OCI-M2 (cell line): Measurements from ENCODE around the gene LRGUK.

ENCODE experiments used
- DNase-seq: peaks from one replicate; lab custom pipeline; 2025; ENCODE audit not compliant: unreplicated experiment; lab: John Stamatoyannopoulos, UW

LRGUK gene

GRCh38 chr7:134182078-134182477 lies 54.9 kb downstream of the LRGUK start:
- DNase-seq = no peak

GRCh38 chr7:134184767-134185166 lies 57.6 kb downstream of the LRGUK start:
- DNase-seq = no peak

GRCh38 chr7:134186027-134186426 lies 58.9 kb downstream of the LRGUK start:
- DNase-seq = no peak

GRCh38 chr7:134186801-134187200 lies 59.7 kb downstream of the LRGUK start:
- DNase-seq = no peak

DNA sequence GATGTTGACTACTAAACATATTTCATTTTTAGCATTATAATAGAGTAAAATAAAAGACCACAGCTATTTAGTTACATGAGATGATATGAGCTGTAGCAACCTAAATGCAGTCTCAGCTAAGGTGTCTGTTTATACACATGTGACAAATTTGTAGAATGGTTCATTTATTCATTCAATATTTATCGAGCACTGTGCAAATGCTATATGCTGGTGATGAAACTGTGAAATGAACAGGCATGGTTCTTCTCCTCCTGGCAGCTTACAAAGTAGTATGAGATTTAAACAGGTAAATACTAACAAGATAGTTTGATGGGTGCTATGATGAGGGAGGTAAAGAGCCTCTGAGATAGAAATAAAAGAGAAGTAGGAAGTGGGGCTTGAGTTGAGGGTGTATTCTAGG lies 60.8 kb downstream of the LRGUK start:
- DNase-seq = no peak

GRCh38 chr7:134188311-134188710 lies 61.2 kb downstream of the LRGUK start:
- no peak for DNase-seq

DNA sequence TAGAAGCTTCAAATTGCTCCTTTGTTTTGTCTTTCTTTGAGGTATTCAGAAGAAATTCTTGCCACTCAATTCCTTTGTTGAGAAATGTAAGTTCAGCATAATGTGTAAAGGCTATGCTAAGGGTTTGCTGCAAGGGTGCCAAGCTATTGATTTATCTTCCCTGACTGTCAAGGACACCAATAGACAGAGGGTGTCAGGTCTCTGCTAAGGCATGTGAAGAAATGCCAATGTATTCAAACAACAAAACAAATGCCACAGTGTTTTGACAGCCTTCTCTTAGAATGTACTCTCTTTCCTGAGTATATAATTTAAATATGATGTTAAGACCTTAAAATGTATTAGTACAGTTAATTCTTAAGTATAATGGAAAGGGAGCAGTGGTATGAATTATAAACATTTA lies 62.4 kb downstream of the LRGUK start:
- DNase-seq = no peak

DNA sequence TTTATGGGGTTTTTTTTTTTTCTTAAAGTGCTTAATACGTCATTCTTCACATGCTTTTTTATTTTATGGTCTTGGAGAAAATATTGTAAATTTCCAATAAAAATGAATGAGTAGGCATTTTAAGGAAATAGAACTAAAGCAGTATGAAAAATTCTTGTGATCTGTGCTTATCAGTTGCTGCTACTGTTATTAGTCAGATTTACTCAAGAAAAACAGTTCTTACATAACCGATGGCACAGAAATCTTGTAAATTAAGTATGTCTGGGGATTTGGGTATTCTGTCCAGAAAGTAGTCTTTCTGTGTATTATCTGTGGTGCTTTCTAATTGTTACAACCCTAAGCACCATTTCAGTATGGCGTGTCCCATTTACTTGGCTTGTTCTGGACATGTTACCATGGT lies 64.7 kb downstream of the LRGUK start:
- no peak for DNase-seq

DNA sequence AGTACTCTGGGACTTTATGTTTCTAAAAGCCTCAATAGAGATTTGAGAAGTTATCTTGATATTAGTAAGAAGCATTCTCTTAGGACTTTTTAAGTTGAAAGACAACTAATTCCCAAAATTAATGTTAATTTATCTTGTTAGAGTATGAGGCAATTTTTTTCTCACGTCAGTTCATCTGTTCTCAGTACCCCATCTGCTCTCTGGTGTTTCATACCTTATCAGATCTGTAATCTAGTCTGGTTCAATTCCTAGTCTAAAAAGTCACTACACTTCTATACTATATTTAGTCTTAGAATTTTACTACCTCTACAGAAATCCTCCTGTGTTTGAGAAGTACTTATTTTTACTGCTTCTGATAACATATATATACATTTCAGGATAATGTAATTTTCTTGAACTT lies 66.1 kb downstream of the LRGUK start:
- DNase-seq = no peak

- DNase-seq = no peak
Measured at GRCh38 chr7:134195252-134195651, 68.1 kb downstream of the LRGUK start.

DNA sequence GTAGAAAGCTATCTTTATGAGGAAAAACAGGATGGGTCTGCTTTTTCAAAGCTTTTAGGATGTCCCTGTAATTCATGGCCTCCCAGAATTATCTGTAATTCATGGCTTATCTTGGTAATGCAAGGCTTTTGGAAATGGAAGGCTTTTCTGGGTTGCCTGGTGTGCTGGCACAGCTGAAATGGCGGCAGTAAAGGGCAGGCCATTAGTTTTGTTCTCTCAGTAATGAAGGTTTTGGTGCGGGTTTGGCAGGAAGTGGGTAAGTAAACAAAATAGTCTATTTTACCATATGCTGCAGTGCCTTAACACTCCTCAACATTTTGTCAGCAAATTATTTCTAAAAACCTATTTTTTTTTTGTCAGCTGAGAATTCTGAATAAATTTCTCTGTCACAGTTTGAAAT lies 69.3 kb downstream of the LRGUK start:
- DNase-seq = no peak

DNA sequence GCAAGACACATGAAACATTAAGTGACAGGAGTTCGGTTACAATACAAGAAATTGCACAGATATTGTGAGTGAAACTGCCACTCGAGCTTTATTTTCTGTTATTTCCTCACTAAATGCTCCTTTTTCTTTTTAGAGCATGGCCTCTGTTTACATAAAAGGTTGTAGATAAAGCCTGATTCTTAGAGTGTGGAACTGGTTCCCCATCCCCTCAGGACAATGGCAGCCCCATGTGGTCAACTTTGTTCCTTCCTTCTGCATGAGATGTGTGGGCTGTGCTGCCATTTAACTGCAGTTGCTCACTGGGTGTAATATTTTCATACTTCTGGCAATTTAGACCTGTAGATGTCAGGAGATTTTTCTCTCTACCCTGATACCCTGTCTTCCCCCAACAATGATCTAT lies 70.2 kb downstream of the LRGUK start:
- DNase-seq = no peak

DNA sequence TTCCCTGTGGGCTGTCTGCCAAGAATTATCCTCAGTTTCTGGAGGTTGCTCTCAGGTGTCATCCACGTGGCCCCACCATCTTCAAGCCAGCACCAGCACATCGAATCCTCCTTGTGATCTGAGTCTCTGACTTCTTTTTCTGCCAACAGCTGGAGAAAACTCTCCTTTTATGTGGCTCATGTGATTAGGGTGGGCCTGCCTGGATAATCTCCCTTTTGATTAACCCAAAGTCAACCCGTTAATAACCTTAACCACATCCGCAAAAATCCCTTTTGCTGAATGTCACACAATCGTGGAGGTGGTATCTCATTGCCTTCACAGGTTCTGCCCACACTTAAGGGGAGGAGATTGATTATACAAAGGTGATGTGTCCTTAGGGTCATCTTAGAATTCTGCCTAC lies 73.8 kb downstream of the LRGUK start:
- no peak for DNase-seq

DNA sequence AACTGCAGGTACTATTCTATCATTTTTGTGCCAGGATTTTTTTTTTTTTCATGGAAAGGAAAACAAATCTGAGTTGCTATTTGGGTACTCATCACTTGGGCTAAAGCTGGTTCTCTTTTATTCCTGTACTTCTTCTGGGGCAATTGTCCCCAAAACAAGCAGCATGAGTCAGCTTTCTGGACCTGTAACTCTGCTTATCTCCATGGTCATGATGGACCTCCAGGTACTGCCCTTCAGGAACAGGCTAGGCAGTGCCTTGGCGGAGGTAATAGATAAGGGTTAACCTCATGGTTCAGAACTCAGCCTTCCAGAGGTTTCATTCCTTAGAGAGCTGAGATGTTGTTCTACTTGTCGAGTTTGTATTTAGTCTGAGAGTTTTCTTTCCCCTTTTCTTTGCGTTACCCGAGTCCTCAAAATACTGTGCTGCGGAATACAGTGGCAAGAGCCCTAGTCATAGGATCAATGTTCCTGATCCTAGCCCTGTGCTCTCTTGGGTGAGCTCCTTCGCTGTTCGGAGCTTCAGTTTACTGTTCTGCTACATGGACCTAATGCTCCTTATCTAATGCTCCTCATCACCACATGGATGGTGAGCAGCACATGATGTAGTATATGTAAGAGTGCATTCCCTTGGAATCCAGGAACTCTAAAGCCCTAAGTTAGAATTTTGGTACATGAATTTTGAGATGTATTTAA lies 74.6 kb downstream of the LRGUK start:
- DNase-seq = no peak

GRCh38 chr7:134203186-134203889 lies 76.2 kb downstream of the LRGUK start:
- no peak for DNase-seq

DNA sequence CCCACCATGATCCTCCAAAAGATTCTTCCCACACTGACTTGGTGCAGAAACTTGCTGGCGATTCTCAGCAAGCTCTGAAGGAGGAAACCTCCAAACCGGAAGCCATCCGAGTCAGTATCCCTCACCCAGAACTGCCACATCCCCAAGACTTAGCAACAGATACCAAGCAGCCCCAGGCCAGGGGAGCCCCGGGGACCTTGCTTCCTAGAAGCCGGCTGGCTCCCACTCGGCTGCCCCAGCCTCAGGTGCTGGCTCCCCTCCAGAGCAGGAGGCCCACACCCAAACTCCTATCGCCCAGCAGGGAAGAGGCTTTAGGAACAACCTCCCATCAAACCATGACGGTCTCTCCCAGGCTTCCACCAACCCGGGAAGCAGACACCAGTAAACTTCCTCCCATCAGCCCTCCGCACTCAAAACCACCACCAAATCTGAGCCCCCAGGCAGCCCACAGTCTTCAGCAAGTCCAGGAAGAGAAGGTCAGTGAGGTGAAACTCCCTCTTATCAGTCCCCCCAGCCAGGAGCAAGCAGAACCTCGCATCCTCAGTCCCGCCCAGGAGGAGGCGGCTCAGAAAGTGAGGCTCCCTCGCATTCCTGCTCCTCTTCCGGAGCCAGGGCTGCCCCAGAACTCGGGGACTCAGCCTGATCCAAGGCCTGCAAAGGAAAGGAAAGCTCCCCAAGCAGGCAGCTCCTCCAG lies 82.3 kb downstream of the LRGUK start:
- DNase-seq = no peak

DNA sequence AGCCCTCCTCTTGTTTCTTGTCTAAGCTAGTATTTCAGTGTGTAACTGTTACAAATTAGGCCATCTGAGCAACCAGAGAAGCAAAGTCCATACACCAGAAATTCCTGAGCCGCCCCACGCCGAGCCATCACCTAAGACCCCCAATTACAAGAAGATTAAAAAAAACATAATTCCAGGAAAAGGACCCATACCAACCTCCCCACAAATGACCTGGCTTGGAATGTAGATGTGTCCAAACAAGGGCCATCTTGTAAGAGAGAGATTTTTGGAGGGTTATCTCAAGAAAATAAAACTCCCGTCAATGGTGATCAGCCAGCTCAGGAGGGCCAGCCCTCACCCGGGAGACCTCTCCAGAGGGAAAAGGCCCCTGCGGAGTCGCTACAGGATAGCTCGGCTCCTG lies 83.1 kb downstream of the LRGUK start:
- DNase-seq = no peak

DNA sequence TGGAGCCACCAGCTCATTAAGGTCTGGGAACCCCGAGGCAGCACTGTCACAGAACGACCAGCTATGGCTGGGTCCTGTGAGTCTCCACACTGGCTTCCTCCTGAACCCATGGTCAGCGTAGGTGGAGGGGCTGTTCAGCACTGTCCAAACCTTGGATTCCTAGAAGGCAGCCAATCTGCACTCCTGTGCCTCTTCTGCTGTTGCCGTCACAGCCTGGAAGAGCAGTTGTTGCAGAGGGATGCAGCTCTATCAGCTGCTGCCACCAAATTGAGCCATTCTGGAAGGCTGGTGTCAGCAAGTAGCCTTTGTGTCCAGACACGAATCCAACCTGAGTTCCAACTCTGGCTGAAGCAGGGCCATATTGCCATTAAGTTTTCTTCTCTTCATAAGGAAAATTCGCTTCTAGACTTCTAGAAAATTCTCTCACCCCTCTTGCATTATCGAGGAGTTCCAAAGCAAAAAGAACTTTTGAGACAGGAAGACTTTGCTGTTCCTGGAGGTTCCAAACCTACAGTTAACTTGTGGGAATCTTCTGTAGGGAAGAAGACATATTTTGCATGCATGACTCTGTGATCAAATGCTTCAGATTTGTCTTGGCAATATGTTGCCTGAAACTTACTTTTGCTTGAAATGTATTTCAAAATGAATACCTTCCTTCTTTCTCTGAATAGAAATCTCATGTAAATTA lies 84.0 kb downstream of the LRGUK start:
- DNase-seq = no peak

DNA sequence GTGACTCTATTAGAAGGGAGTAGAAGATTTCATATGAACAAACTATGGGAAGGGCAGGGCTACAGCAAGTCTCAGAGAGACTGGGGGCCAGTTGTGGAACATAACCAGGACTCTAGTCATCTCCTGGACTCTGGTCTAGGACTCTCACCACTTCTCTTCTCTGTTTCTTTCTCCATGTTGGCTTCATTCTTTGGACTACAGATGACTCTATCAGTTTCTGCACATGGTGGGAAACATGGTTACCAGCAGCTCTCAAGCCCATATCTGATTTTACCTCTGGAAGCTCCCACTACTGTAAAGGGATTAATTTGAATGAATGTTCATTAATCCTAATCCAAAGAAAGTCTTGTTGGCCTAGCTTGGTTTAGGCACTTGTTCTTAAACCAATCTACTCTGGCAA lies 84.7 kb downstream of the LRGUK start:
- DNase-seq = no peak

DNA sequence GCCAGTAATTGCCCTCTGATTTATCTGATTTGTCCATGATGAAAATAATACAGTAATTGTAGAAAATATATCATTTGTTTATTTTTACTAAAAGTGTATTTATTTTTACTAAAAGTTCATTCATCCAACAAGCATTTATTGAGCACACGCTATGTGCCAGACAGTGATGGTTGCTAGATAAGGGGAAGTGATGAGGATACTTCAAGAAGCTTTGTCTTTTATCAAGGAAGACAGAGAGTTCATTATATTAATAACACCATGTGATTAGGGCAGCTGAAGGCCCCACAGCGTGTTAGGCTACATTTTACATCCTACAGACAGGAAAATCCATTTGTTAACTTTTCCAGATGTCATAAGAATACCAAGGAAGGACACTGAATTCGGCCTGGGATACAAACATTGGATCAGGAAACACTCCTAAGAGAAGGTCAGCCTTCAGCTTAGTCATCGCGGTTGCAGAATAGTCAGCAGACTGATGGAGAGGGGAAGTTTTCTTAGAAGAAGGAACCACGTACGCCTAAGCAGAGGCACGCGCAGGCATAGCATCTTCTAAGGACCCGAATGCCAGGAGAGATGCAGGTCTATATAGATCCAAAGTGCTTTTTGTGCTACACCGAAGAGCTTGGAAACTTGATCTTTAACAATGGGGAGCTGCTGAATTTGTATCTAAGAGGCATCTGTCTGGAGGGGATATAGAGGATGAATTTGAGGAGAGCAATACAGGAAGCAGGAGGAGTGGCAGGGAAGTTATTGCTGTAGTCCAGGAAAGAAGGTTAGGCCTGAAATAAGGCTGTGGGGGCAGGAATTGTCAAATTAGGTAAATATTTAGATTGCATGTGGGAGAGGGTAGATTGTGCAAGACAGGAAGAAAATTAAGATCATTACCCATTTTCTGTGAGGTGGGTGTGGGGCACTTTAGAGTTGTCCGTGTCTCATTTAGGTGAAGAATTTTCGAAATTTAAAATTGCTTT lies 85.7 kb downstream of the LRGUK start:
- no peak for DNase-seq

DNA sequence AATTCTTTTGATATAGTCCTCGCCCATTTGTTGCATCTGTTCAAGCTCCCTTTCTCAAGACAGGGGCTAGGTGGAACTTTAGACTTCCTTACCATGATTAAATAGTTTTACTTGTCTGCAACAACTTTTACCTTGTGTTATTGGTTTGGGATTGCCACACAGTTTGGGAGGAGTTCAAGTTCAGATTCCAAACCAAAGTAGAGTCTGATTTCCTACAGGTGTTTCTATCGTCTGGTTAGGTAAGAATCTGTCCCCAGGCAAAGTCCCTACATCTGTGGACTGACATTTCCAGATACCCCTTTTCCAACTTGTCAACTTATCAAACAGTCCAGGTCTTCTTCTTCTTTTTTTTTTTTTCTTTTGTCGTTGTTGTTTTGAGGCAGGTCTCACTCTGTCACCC lies 93.1 kb downstream of the LRGUK start:
- DNase-seq = no peak
